WTC11 (cell line): ENCODE measurements around the gene IL26. TPM values are rescaled to one million over a fixed set of nuclear protein-coding genes. Genes with fewer than 3 reads are reported as not detected.
A peak's percentile ranks its signal among the peaks of the same experiment; 100 is the strongest.

Experiments used
- ATAC-seq: fragments of 200-7000 bp; cut with Tn5 transposase; 2 replicates; pipeline ENCODE4 v1.10.0; 2021; ENCODE audit warnings: mild to moderate bottlenecking, moderate library complexity
- CTCF ChIA-PET: fragments of 300-600 bp; sonication (Branson Sonifier 250); formaldehyde crosslinking; loops from one replicate; lab custom pipeline; 2021; ENCODE audit warnings: antibody characterized with exemption; lab: Charles Lee
- POLR2A ChIA-PET: fragments of 350-600 bp; sonication (Branson Sonifier 250); formaldehyde crosslinking; loops from one replicate; lab custom pipeline; 2021; ENCODE audit warnings: antibody characterized with exemption; lab: Charles Lee
- DNase-seq: peaks from one replicate; pipeline ENCODE4 v3.0.0; 2021; ENCODE audit warnings: low spot score
- H3K27ac Mint-ChIP-seq: 2 replicates; pipeline ENCODE4 v1.8.0; 2021; ENCODE audit warnings: mixed read lengths
- H3K27me3 Mint-ChIP-seq: 2 replicates; pipeline ENCODE4 v1.8.0; 2021; ENCODE audit warnings: low read depth, mild to moderate bottlenecking, moderate library complexity, mixed read lengths
- H3K36me3 Mint-ChIP-seq: 2 replicates; pipeline ENCODE4 v1.8.0; 2021; ENCODE audit warnings: mixed read lengths
- H3K4me1 Mint-ChIP-seq: 2 replicates; pipeline ENCODE4 v1.8.0; 2022; ENCODE audit warnings: mixed read lengths
- H3K4me3 Mint-ChIP-seq: 2 replicates; pipeline ENCODE4 v1.8.0; 2021; ENCODE audit warnings: mild to moderate bottlenecking, moderate library complexity, mixed read lengths
- H3K9me3 Mint-ChIP-seq: 2 replicates; pipeline ENCODE4 v1.8.0; 2021; ENCODE audit warnings: mixed read lengths
- CBFB ChIP-seq: sonication (generic); formaldehyde crosslinking; IDR thresholded peaks from 2 replicates; pipeline ENCODE4 v1.8.1; 2022; ENCODE audit warnings: mild to moderate bottlenecking, low read depth, missing genetic modification reagents
- CREB1 ChIP-seq: sonication (generic); formaldehyde crosslinking; IDR thresholded peaks from 2 replicates; pipeline ENCODE4 v1.8.0; 2023; ENCODE audit warnings: mild to moderate bottlenecking, missing genetic modification reagents
- ESRRA ChIP-seq: sonication (generic); formaldehyde crosslinking; IDR thresholded peaks from 2 replicates; pipeline ENCODE4 v1.8.1; 2022; ENCODE audit warnings: mild to moderate bottlenecking, missing genetic modification reagents, borderline replicate concordance
- FOXK1 ChIP-seq: sonication (generic); formaldehyde crosslinking; IDR thresholded peaks from 2 replicates; pipeline ENCODE4 v1.8.0; 2022; ENCODE audit warnings: mild to moderate bottlenecking, moderate library complexity, missing genetic modification reagents
- JUN ChIP-seq: sonication (generic); formaldehyde crosslinking; IDR thresholded peaks from 2 replicates; pipeline ENCODE4 v1.8.0; 2023; ENCODE audit warnings: mild to moderate bottlenecking, missing genetic modification reagents
- SOX15 ChIP-seq: fragments of 250-450 bp; sonication (Bioruptor Pico); IDR thresholded peaks from 2 replicates; pipeline ENCODE4 v1.9.0; 2021; ENCODE audit warnings: mild to moderate bottlenecking
- ZNF263 ChIP-seq: sonication (generic); formaldehyde crosslinking; IDR thresholded peaks from 2 replicates; pipeline ENCODE4 v1.8.1; 2022; ENCODE audit warnings: low read depth, mild to moderate bottlenecking, moderate library complexity, missing genetic modification reagents
- ZNF317 ChIP-seq: sonication (generic); formaldehyde crosslinking; IDR thresholded peaks from 2 replicates; pipeline ENCODE4 v1.8.1; 2023; ENCODE audit warnings: low read depth, mild to moderate bottlenecking, moderate library complexity, missing genetic modification reagents, borderline replicate concordance
- ZNF416 ChIP-seq: fragments of 250-450 bp; sonication (Bioruptor Pico); IDR thresholded peaks from 2 replicates; pipeline ENCODE4 v1.9.0; 2021; ENCODE audit warnings: mild to moderate bottlenecking, inconsistent platforms
- total RNA-seq: library from RNA; stranded (reverse); gene quantifications from 3 replicates; pipeline ENCODE4 v1.2.3, GENCODE V29; 2021
- TF ChIP-seq, protein P1 (sequence below): sonication (generic); formaldehyde crosslinking; IDR thresholded peaks from 2 replicates; pipeline ENCODE4 v1.8.1; 2022; ENCODE audit warnings: missing genetic modification reagents, borderline replicate concordance
- TF ChIP-seq, protein P2 (sequence below): sonication (generic); formaldehyde crosslinking; IDR thresholded peaks from 2 replicates; pipeline ENCODE4 v1.8.1; 2022; ENCODE audit warnings: mild to moderate bottlenecking, missing genetic modification reagents, moderate library complexity, borderline replicate concordance
- TF ChIP-seq, protein P3 (sequence below): sonication (generic); formaldehyde crosslinking; IDR thresholded peaks from 2 replicates; pipeline ENCODE4 v1.8.1; 2023; ENCODE audit warnings: mild to moderate bottlenecking, missing genetic modification reagents
- TF ChIP-seq, protein P4 (sequence below): sonication (generic); formaldehyde crosslinking; IDR thresholded peaks from 2 replicates; pipeline ENCODE4 v1.8.0; 2022; ENCODE audit warnings: mild to moderate bottlenecking, missing genetic modification reagents
- TF ChIP-seq, protein P5 (sequence below): fragments of 250-450 bp; sonication (Bioruptor Pico); IDR thresholded peaks from 2 replicates; pipeline ENCODE4 v1.9.0; 2021; ENCODE audit warnings: mild to moderate bottlenecking
- TF ChIP-seq, protein P6 (sequence below): sonication (generic); formaldehyde crosslinking; IDR thresholded peaks from 2 replicates; pipeline ENCODE4 v1.8.0; 2022; ENCODE audit warnings: missing genetic modification reagents
- TF ChIP-seq, protein P7 (sequence below): fragments of 200-600 bp; IDR thresholded peaks from 2 replicates; pipeline ENCODE4 v1.8.0; 2022; ENCODE audit warnings: antibody characterized with exemption
- TF ChIP-seq, protein P8 (sequence below): sonication (generic); formaldehyde crosslinking; IDR thresholded peaks from 2 replicates; pipeline ENCODE4 v1.8.1; 2022; ENCODE audit warnings: low read depth, missing genetic modification reagents, borderline replicate concordance
- TF ChIP-seq, protein P9 (sequence below): fragments of 250-450 bp; sonication (Bioruptor Pico); IDR thresholded peaks from 2 replicates; pipeline ENCODE4 v1.9.0; 2021; ENCODE audit warnings: moderate library complexity, mild to moderate bottlenecking, inconsistent platforms, borderline replicate concordance

The IL26 gene
- total RNA-seq, 1 experiment from 2014 or later, result not detected

DNA sequence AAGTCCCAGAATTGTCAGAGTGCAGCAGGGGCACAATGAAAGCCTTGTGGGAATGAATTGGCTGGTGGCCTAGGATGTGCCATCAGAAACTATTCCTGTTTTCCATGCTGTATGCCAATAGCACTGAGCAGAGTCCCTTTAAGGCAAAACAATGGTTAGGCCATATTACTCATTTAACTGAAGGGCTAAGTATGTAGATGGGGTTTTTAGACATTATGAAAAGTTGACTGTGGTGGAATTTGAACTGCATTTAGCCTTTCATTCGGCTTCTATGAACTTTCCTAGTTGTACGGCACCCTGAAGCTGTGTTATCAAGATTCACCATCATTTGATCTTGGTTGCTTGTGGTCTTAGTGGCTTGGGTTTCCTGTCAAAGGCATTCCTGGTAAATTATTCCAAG lies 24.8 kb downstream of the IL26 start (continued):
- TF ChIP-seq, protein P1, sequence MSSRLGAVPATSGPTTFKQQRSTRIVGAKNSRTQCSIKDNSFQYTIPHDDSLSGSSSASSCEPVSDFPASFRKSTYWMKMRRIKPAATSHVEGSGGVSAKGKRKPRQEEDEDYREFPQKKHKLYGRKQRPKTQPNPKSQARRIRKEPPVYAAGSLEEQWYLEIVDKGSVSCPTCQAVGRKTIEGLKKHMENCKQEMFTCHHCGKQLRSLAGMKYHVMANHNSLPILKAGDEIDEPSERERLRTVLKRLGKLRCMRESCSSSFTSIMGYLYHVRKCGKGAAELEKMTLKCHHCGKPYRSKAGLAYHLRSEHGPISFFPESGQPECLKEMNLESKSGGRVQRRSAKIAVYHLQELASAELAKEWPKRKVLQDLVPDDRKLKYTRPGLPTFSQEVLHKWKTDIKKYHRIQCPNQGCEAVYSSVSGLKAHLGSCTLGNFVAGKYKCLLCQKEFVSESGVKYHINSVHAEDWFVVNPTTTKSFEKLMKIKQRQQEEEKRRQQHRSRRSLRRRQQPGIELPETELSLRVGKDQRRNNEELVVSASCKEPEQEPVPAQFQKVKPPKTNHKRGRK (CRISPR knock-in tag), result no peak
- TF ChIP-seq ZNF263 (CRISPR knock-in tag) (no peak), FOXK1 (CRISPR knock-in tag) (no peak), CBFB (CRISPR knock-in tag) (no peak)
- TF ChIP-seq, protein P2, sequence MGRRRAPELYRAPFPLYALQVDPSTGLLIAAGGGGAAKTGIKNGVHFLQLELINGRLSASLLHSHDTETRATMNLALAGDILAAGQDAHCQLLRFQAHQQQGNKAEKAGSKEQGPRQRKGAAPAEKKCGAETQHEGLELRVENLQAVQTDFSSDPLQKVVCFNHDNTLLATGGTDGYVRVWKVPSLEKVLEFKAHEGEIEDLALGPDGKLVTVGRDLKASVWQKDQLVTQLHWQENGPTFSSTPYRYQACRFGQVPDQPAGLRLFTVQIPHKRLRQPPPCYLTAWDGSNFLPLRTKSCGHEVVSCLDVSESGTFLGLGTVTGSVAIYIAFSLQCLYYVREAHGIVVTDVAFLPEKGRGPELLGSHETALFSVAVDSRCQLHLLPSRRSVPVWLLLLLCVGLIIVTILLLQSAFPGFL, result no peak
- TF ChIP-seq, protein P3, sequence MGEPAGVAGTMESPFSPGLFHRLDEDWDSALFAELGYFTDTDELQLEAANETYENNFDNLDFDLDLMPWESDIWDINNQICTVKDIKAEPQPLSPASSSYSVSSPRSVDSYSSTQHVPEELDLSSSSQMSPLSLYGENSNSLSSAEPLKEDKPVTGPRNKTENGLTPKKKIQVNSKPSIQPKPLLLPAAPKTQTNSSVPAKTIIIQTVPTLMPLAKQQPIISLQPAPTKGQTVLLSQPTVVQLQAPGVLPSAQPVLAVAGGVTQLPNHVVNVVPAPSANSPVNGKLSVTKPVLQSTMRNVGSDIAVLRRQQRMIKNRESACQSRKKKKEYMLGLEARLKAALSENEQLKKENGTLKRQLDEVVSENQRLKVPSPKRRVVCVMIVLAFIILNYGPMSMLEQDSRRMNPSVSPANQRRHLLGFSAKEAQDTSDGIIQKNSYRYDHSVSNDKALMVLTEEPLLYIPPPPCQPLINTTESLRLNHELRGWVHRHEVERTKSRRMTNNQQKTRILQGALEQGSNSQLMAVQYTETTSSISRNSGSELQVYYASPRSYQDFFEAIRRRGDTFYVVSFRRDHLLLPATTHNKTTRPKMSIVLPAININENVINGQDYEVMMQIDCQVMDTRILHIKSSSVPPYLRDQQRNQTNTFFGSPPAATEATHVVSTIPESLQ (CRISPR knock-in tag), result no peak
- TF ChIP-seq, protein P4, sequence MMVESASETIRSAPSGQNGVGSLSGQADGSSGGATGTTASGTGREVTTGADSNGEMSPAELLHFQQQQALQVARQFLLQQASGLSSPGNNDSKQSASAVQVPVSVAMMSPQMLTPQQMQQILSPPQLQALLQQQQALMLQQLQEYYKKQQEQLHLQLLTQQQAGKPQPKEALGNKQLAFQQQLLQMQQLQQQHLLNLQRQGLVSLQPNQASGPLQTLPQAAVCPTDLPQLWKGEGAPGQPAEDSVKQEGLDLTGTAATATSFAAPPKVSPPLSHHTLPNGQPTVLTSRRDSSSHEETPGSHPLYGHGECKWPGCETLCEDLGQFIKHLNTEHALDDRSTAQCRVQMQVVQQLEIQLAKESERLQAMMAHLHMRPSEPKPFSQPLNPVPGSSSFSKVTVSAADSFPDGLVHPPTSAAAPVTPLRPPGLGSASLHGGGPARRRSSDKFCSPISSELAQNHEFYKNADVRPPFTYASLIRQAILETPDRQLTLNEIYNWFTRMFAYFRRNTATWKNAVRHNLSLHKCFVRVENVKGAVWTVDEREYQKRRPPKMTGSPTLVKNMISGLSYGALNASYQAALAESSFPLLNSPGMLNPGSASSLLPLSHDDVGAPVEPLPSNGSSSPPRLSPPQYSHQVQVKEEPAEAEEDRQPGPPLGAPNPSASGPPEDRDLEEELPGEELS (CRISPR knock-in tag), result no peak

DNA sequence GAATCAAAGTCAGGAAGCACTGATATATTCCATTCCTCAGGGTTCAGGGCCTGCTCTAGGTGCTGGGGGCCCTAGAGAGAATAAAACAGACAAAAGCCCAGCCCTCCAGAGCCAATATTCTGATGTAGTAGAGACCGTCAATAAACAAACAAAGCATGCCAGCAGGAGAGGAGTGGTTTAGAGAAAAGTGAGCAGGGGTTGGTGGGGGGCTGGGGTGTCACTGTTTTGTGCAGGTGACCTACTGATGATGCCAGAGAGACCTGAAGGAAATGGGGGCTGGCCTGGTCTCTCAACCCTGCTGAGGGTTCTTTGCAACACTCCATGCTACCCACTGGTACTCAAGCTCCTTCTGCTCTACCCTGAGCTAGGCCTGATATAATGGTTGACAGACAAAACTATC lies 26.5 kb downstream of the IL26 start:
- POLR2A ChIA-PET, result no interaction called here
- CTCF ChIA-PET, result interaction anchor here (1.2 kb wide), 1 partner anchor 24 kb away, joined by 3 read pairs; no protein-coding TSS in a partner anchor
- TF ChIP-seq, protein P5, sequence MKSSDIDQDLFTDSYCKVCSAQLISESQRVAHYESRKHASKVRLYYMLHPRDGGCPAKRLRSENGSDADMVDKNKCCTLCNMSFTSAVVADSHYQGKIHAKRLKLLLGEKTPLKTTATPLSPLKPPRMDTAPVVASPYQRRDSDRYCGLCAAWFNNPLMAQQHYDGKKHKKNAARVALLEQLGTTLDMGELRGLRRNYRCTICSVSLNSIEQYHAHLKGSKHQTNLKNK (CRISPR knock-in tag), result no peak
- TF ChIP-seq JUN (CRISPR knock-in tag) (no peak), ESRRA (CRISPR knock-in tag) (no peak), SOX15 (CRISPR knock-in tag) (no peak), ZNF317 (CRISPR knock-in tag) (no peak), CREB1 (CRISPR knock-in tag) (no peak), ZNF416 (CRISPR knock-in tag) (no peak)
- TF ChIP-seq, protein P6, sequence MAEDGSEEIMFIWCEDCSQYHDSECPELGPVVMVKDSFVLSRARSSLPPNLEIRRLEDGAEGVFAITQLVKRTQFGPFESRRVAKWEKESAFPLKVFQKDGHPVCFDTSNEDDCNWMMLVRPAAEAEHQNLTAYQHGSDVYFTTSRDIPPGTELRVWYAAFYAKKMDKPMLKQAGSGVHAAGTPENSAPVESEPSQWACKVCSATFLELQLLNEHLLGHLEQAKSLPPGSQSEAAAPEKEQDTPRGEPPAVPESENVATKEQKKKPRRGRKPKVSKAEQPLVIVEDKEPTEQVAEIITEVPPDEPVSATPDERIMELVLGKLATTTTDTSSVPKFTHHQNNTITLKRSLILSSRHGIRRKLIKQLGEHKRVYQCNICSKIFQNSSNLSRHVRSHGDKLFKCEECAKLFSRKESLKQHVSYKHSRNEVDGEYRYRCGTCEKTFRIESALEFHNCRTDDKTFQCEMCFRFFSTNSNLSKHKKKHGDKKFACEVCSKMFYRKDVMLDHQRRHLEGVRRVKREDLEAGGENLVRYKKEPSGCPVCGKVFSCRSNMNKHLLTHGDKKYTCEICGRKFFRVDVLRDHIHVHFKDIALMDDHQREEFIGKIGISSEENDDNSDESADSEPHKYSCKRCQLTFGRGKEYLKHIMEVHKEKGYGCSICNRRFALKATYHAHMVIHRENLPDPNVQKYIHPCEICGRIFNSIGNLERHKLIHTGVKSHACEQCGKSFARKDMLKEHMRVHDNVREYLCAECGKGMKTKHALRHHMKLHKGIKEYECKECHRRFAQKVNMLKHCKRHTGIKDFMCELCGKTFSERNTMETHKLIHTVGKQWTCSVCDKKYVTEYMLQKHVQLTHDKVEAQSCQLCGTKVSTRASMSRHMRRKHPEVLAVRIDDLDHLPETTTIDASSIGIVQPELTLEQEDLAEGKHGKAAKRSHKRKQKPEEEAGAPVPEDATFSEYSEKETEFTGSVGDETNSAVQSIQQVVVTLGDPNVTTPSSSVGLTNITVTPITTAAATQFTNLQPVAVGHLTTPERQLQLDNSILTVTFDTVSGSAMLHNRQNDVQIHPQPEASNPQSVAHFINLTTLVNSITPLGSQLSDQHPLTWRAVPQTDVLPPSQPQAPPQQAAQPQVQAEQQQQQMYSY (CRISPR knock-in tag), result no peak
- TF ChIP-seq, protein P3 (CRISPR knock-in tag), result no peak
- TF ChIP-seq, protein P7, sequence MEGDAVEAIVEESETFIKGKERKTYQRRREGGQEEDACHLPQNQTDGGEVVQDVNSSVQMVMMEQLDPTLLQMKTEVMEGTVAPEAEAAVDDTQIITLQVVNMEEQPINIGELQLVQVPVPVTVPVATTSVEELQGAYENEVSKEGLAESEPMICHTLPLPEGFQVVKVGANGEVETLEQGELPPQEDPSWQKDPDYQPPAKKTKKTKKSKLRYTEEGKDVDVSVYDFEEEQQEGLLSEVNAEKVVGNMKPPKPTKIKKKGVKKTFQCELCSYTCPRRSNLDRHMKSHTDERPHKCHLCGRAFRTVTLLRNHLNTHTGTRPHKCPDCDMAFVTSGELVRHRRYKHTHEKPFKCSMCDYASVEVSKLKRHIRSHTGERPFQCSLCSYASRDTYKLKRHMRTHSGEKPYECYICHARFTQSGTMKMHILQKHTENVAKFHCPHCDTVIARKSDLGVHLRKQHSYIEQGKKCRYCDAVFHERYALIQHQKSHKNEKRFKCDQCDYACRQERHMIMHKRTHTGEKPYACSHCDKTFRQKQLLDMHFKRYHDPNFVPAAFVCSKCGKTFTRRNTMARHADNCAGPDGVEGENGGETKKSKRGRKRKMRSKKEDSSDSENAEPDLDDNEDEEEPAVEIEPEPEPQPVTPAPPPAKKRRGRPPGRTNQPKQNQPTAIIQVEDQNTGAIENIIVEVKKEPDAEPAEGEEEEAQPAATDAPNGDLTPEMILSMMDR, result no peak
- TF ChIP-seq, protein P8, sequence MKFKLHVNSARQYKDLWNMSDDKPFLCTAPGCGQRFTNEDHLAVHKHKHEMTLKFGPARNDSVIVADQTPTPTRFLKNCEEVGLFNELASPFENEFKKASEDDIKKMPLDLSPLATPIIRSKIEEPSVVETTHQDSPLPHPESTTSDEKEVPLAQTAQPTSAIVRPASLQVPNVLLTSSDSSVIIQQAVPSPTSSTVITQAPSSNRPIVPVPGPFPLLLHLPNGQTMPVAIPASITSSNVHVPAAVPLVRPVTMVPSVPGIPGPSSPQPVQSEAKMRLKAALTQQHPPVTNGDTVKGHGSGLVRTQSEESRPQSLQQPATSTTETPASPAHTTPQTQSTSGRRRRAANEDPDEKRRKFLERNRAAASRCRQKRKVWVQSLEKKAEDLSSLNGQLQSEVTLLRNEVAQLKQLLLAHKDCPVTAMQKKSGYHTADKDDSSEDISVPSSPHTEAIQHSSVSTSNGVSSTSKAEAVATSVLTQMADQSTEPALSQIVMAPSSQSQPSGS (CRISPR knock-in tag), result no peak
- TF ChIP-seq, protein P9, sequence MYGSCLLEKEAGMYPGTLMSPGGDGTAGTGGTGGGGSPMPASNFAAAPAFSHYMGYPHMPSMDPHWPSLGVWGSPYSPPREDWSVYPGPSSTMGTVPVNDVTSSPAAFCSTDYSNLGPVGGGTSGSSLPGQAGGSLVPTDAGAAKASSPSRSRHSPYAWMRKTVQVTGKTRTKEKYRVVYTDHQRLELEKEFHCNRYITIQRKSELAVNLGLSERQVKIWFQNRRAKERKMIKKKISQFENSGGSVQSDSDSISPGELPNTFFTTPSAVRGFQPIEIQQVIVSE (CRISPR knock-in tag), result no peak

More for the DNA sequence above, 26.5 kb downstream of the IL26 start:
- no peak for DNase-seq
- peaks cover 20% of the 10 kb centered on the region for H3K4me1 Mint-ChIP-seq
- no peak overlapping the region for H3K27ac Mint-ChIP-seq
- H3K4me3 Mint-ChIP-seq, result no peak overlapping the region
- peak; percentile 75 for ATAC-seq
- peaks cover 7% of the 10 kb centered on the region; the same call in 1 of the 2 replicates for H3K9me3 Mint-ChIP-seq
- no peaks in the 10 kb centered on the region for H3K36me3 Mint-ChIP-seq
- H3K27me3 Mint-ChIP-seq, result no peaks in the 10 kb centered on the region; the same call in 1 of the 2 replicates
